GM06990 (cell line): Measurements from ENCODE around the gene SLC5A6.

Experiments used
- DNase-seq: peaks from one replicate; pipeline ENCODE4 v3.0.0-alpha.2; 2011; ENCODE audit not compliant: insufficient read length; ENCODE audit errors: extremely low read depth
- H3K27me3 ChIP-seq: replicated peaks from 2 replicates; pipeline ENCODE4 v1.6.0; 2011; ENCODE audit warnings: low read length; ENCODE audit not compliant: control insufficient read depth, insufficient read depth
- H3K36me3 ChIP-seq: 2 replicates; pipeline ENCODE4 v1.5.1; 2011; ENCODE audit warnings: low read length; ENCODE audit not compliant: control insufficient read depth, insufficient read depth
- H3K4me3 ChIP-seq: replicated peaks from 2 replicates; pipeline ENCODE4 v1.5.1; 2011; ENCODE audit warnings: low read depth, mild to moderate bottlenecking, control low read depth, low read length
- CTCF ChIP-seq: IDR thresholded peaks from 2 replicates; pipeline ENCODE4 v1.5.1; 2011; ENCODE audit warnings: low read length, control low read depth, mild to moderate bottlenecking, inconsistent platforms; ENCODE audit not compliant: insufficient read depth, poor library complexity, severe bottlenecking

The SLC5A6 gene

GRCh38 chr2:27209621-27210401, 2.3 kb downstream of the SLC5A6 start:
- Histone ChIP-seq H3K36me3 (peaks cover 18% of the 10 kb centered on the region), H3K27me3 (no peaks in the 10 kb centered on the region), H3K4me3 (0 out of 2 replicates have a peak overlapping the region, but pooled peaks have one; percentile 7)
- DNase-seq = no peak
- TF ChIP-seq CTCF = no peak

- no peak overlapping the region for H3K4me3 ChIP-seq
- no peak for TF ChIP-seq CTCF
- peaks cover 29% of the 10 kb centered on the region for H3K36me3 ChIP-seq
- no peaks in the 10 kb centered on the region for H3K27me3 ChIP-seq
- DNase-seq = no peak
Measured at GRCh38 chr2:27208486-27209050, 3.5 kb downstream of the SLC5A6 start.

DNA sequence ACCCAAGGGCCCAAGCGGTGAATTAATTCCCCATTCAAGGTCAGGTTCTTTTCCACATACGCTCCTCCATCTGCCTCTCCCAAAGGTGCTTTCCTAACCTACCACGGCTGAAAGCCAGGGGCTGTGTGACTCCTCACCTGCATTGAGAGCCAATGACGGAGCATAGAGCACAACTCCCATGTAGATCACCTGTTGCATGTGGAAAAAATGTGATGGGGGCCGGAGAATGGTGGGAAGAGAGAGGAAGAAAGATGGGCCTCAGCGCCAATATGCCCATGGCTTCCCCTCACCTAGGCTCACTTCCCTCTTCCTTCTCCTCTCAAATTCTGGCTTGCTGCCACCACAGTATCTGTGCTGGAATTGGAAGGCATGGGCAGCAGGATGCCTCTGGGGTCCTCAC, 5.7 kb downstream of the SLC5A6 start:
- TF ChIP-seq CTCF = no peak
- Histone ChIP-seq H3K4me3 (no peak overlapping the region), H3K36me3 (peaks cover 41% of the 10 kb centered on the region)

DNA sequence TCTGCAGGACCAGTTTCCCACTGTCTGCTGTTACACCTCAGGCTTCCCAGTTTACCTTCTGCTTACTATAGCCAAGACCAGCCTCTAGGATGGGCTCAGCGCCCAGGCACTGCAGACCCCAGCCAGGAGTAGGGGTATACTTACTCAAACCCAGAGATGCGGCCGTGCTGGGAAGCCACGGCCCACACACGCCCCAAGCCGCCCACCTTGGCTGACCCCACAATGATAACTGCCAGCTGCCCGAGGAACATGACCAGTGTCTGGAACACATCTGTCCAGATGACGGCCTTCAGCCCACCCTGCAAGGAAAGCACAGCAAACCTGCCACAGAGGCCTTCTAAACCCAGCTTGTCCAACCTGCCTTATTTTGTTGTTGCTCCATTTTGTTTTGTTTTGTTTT, 6.9 kb downstream of the SLC5A6 start:
- no peak for DNase-seq
- TF ChIP-seq CTCF = no peak
- Histone ChIP-seq H3K4me3 (no peak overlapping the region), H3K27me3 (no peaks in the 10 kb centered on the region), H3K36me3 (peaks cover 45% of the 10 kb centered on the region)

More for the DNA sequence above, 5.7 kb downstream of the SLC5A6 start:
- no peak for DNase-seq
- H3K27me3 ChIP-seq = no peaks in the 10 kb centered on the region

GRCh38 chr2:27204566-27204965, 7.5 kb downstream of the SLC5A6 start:
- DNase-seq = no peak
- Histone ChIP-seq H3K4me3 (no peak overlapping the region), H3K36me3 (peaks cover 47% of the 10 kb centered on the region), H3K27me3 (no peaks in the 10 kb centered on the region)
- TF ChIP-seq CTCF = no peak
